ENCODE data around the gene IL22. TPM values are rescaled to one million over a fixed set of nuclear protein-coding genes. Genes with fewer than 3 reads are reported as not detected.
A peak's percentile ranks its signal among the peaks of the same experiment; 100 is the strongest.

Gene IL22
- total RNA-seq, 4 donors from 2014 or later: not detected

GRCh38 chr12:68245180-68246021 is 8.0 kb downstream of the IL22 start:
- Histone ChIP-seq H3K27me3 (no peaks in the 10 kb centered on the region), H3K4me3 (peak overlapping the region; percentile 41 to 46), H3K36me3 (no peaks in the 10 kb centered on the region), H3K27ac (peak overlapping the region; percentile 16 to 66 (median 59)), H3K9me3 (no peaks in the 10 kb centered on the region), H3K4me1 (peaks cover 0 to 37% (median 16%) of the 10 kb centered on the region in 3 donors)
- no peak for TF ChIP-seq CTCF (IDR thresholded peaks at IDR 0.05)
- no peak for ATAC-seq
- 0 to 6% methylated on average over 4 to 6 of the region's 6 CpGs for WGBS, 2 donors (ENCODE audit: low coverage in 1 of 2)

- peaks cover 0 to 47% (median 16%) of the 10 kb centered on the region in 3 donors for H3K4me1 ChIP-seq
- no peaks in the 10 kb centered on the region for H3K36me3 ChIP-seq
- ATAC-seq: no peak
- H3K27ac ChIP-seq: no peak overlapping the region
- TF ChIP-seq CTCF (IDR thresholded peaks at IDR 0.05): no peak
- no peaks in the 10 kb centered on the region for H3K9me3 ChIP-seq
- no peaks in the 10 kb centered on the region for H3K27me3 ChIP-seq
- H3K4me3 ChIP-seq: no peak overlapping the region
Measured at GRCh38 chr12:68242777-68243176, 10.6 kb downstream of the IL22 start.

- ATAC-seq: peak; percentile 47
- no peaks in the 10 kb centered on the region for H3K36me3 ChIP-seq
- H3K27ac ChIP-seq: peak overlapping the region in 3 of 4 donors; percentile 3 to 45 (median 39)
- TF ChIP-seq CTCF (IDR thresholded peaks at IDR 0.05) (no peak), EP300 (IDR thresholded peaks at IDR 0.05) (no peak), POLR2A (IDR thresholded peaks at IDR 0.05) (no peak), POLR2AphosphoS5 (IDR thresholded peaks at IDR 0.05) (no peak)
- no peaks in the 10 kb centered on the region for H3K27me3 ChIP-seq
- 0 to 15% methylated on average over 1 of the region's 1 CpG for WGBS, 2 donors (ENCODE audit: low coverage in 1 of 2)
- peaks cover 0 to 58% (median 20%) of the 10 kb centered on the region in 3 donors for H3K4me1 ChIP-seq
- H3K9me3 ChIP-seq: no peaks in the 10 kb centered on the region
- no peak overlapping the region for H3K4me3 ChIP-seq
Measured at GRCh38 chr12:68240975-68241374, 12.4 kb downstream of the IL22 start.

- peaks cover 0 to 49% (median 13%) of the 10 kb centered on the region in 3 donors for H3K4me1 ChIP-seq
- WGBS, 2 donors (ENCODE audit: low coverage in 1 of 2): 27 to 29% methylated on average over 1 of the region's 1 CpG
Measured at GRCh38 chr12:68240079-68240478, 13.3 kb downstream of the IL22 start.

GRCh38 chr12:68239309-68239982 is 14.0 kb downstream of the IL22 start:
- Histone ChIP-seq H3K27ac (no peak overlapping the region), H3K36me3 (no peaks in the 10 kb centered on the region), H3K27me3 (no peaks in the 10 kb centered on the region), H3K4me1 (peaks cover 0 to 43% (median 12%) of the 10 kb centered on the region in 3 donors), H3K4me3 (no peak overlapping the region), H3K9me3 (no peaks in the 10 kb centered on the region)
- ATAC-seq: no peak
- WGBS, 2 donors (ENCODE audit: low coverage in 1 of 2): 69 to 76% methylated on average over 5 to 6 of the region's 6 CpGs
- TF ChIP-seq POLR2A (IDR thresholded peaks at IDR 0.05) (no peak), CTCF (IDR thresholded peaks at IDR 0.05) (no peak), POLR2AphosphoS5 (IDR thresholded peaks at IDR 0.05) (no peak), EP300 (IDR thresholded peaks at IDR 0.05) (no peak)

More at GRCh38 chr12:68240079-68240478, 13.3 kb downstream of the IL22 start:
- no peaks in the 10 kb centered on the region for H3K9me3 ChIP-seq
- ATAC-seq: peak; percentile 45
- TF ChIP-seq POLR2AphosphoS5 (IDR thresholded peaks at IDR 0.05): no peak
- no peaks in the 10 kb centered on the region for H3K27me3 ChIP-seq
- H3K36me3 ChIP-seq: no peaks in the 10 kb centered on the region
- no peak overlapping the region for H3K27ac ChIP-seq
- no peak overlapping the region for H3K4me3 ChIP-seq
